Neural crest cell (in vitro differentiated cells): ENCODE measurements around the gene AGPS. TPM values are rescaled to one million over a fixed set of nuclear protein-coding genes. Genes with fewer than 3 reads are reported as not detected.
A peak's percentile ranks its signal among the peaks of the same experiment; 100 is the strongest.
"Not testable (repeated sequence)": the region's sequence is repeated elsewhere in the genome, so short reads cannot be mapped to it uniquely, and the experiment has no call there.

Source experiments
- DNase-seq: peaks from one replicate; pipeline ENCODE4 v3.0.0; 2021; ENCODE audit warnings: low read depth, mixed read lengths, low spot score
- H3K27ac Mint-ChIP-seq: one replicate; pipeline ENCODE4 v1.8.0; 2021; ENCODE audit warnings: mild to moderate bottlenecking, mixed read lengths; ENCODE audit not compliant: unreplicated experiment
- H3K27me3 Mint-ChIP-seq: 2 replicates; pipeline ENCODE4 v1.8.0; 2021; ENCODE audit warnings: low read depth, mild to moderate bottlenecking, mixed read lengths
- H3K36me3 Mint-ChIP-seq: 2 replicates; pipeline ENCODE4 v1.8.0; 2021; ENCODE audit warnings: low read depth, mild to moderate bottlenecking, mixed read lengths
- H3K4me1 Mint-ChIP-seq: 2 replicates; pipeline ENCODE4 v1.8.0; 2021; ENCODE audit warnings: mixed read lengths
- H3K4me3 Mint-ChIP-seq: one replicate; pipeline ENCODE4 v1.8.0; 2021; ENCODE audit warnings: mild to moderate bottlenecking, mixed read lengths
- H3K9me3 Mint-ChIP-seq: 2 replicates; pipeline ENCODE4 v1.8.0; 2021; ENCODE audit warnings: mixed read lengths
- CTCF ChIP-seq: fragments of 200-600 bp; sonication (generic); conservative IDR thresholded peaks from 2 replicates; pipeline ENCODE4 v1.5.0; 2021; ENCODE audit warnings: antibody characterized with exemption, mild to moderate bottlenecking
- total RNA-seq: library from RNA; stranded (reverse); gene quantifications from 2 replicates; pipeline ENCODE4 v1.2.1, GENCODE V29; 2021

Gene AGPS
- total RNA-seq, 1 donor from 2014 or later: 51.5 TPM

GRCh38 chr2:177482195-177482594, 89.6 kb downstream of the AGPS start:
- H3K4me1 Mint-ChIP-seq: no peaks in the 10 kb centered on the region
- H3K27me3 Mint-ChIP-seq: no peaks in the 10 kb centered on the region
- TF ChIP-seq CTCF: no peak
- H3K9me3 Mint-ChIP-seq: no peaks in the 10 kb centered on the region
- peaks cover 17% of the 10 kb centered on the region for H3K36me3 Mint-ChIP-seq
- no peak overlapping the region for H3K4me3 Mint-ChIP-seq
- no peak for DNase-seq
- H3K27ac Mint-ChIP-seq: no peak overlapping the region

DNA sequence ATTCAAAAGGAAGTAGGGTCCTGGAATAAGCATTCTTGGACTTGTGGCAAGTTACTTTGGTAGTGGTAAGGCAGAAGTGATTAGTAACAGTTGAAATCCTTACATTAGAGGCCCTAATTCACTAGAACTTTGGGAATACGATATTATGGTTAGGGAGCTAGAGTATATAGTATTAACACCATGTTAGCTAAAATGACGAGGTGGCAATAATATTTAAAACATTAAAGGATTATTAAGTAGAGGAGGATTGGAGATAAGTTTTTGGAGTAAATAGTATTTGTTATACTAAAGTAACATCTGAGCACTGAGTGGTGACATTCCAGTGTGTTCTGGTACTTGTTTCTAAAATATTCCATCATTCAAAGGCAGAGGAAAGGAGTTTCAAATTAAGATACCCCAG, 91.0 kb downstream of the AGPS start:
- no peak for DNase-seq
- no peak overlapping the region for H3K27ac Mint-ChIP-seq
- no peak overlapping the region for H3K4me3 Mint-ChIP-seq
- H3K9me3 Mint-ChIP-seq: no peaks in the 10 kb centered on the region
- no peaks in the 10 kb centered on the region for H3K27me3 Mint-ChIP-seq
- peaks cover 8% of the 10 kb centered on the region for H3K36me3 Mint-ChIP-seq
- H3K4me1 Mint-ChIP-seq: no peaks in the 10 kb centered on the region
- no peak for TF ChIP-seq CTCF

DNA sequence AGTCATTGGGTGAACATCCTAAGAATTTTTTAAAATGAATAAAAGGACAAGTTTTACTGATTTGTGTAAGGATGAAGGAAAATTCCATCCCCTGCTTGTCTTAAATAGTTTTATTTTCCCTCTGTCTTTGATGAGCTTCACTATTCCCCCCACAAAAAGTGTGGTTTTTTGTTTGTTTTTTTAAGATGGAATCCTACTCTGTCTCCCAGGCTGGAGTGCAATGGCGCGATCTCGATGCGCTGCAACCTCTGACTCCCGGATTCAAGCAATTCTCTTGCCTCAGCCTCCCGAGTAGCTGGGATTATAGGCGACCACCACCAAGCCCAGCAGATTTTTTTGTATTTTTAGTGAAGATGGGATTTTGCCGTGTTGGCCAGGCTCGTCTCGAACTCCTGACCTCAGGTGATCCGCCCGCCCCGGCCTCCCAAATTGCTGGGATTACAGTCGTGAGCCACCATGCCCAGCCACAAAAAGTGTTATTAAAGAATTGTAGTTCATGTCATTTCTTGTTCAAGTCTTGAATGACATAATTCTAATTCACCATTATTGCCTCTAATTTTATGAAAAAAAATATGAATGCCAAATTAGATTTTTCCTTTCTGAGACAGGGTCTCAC, 91.7 kb downstream of the AGPS start:
- Mint-ChIP-seq H3K4me1 (no peaks in the 10 kb centered on the region), H3K36me3 (peaks cover 8% of the 10 kb centered on the region), H3K4me3 (no peak overlapping the region), H3K9me3 (no peaks in the 10 kb centered on the region), H3K27ac (peak overlapping the region; percentile 81), H3K27me3 (no peaks in the 10 kb centered on the region)
- no peak for TF ChIP-seq CTCF
- DNase-seq: no peak

DNA sequence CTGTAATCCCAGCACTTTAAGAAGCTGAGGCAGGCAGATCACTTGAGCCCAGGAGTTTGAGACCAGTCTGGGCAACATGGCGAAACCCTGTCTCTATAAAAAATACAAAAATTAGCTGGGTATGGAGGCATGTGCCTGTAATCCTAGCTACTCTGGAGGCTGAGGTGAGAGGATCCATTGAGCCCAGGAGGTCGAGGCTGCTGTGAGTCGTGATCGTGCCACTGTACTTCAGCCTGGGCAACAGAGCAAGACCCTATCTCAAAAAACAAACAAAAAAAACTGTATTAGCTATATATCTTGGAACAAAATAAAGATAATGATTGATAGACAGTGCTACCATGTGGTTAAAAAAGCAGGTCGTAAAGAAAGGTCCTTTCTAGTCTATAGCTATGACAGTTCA, 93.1 kb downstream of the AGPS start:
- DNase-seq, H3K4me1 Mint-ChIP-seq, H3K36me3 Mint-ChIP-seq, H3K27ac Mint-ChIP-seq, H3K4me3 Mint-ChIP-seq, H3K9me3 Mint-ChIP-seq, H3K27me3 Mint-ChIP-seq: not testable (repeated sequence)

- Mint-ChIP-seq H3K27me3 (no peaks in the 10 kb centered on the region), H3K4me1 (no peaks in the 10 kb centered on the region), H3K36me3 (no peaks in the 10 kb centered on the region), H3K9me3 (no peaks in the 10 kb centered on the region), H3K4me3 (no peak overlapping the region), H3K27ac (no peak overlapping the region)
- no peak for DNase-seq
- TF ChIP-seq CTCF: peak; percentile 75
These were observed 97.2 kb downstream of the AGPS start for GRCh38 chr2:177489719-177490301.

DNA sequence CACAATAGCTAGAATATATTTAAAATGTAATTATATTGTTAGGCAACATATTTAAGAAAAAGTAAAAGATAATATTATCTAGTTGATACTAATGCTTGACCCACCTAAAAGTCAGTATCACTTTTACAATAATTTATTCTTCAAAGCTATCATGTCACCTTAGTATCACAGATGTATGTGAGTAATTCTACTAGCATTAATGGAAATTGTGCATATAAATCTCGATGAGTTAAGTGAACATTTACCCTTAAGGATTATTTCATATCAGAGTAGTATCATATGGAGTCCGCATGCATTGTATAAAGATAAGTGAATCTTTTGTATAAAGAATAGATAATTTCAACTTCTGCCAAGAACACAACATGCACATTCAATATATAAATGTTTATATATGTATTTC, 103.4 kb downstream of the AGPS start:
- no peak for TF ChIP-seq CTCF
- DNase-seq: no peak
- H3K9me3 Mint-ChIP-seq: no peaks in the 10 kb centered on the region
- H3K4me3 Mint-ChIP-seq: no peak overlapping the region
- H3K27ac Mint-ChIP-seq: no peak overlapping the region
- H3K27me3 Mint-ChIP-seq: no peaks in the 10 kb centered on the region
- no peaks in the 10 kb centered on the region for H3K4me1 Mint-ChIP-seq
- H3K36me3 Mint-ChIP-seq: peaks cover 2% of the 10 kb centered on the region
